Raji (cell line): ENCODE results near the gene ZNF17.

ENCODE experiments used
- POLR2A ChIP-seq: IDR thresholded peaks from 2 replicates; pipeline ENCODE4 v1.6.1; 2011; ENCODE audit warnings: low read depth, low read length, control low read depth; ENCODE audit not compliant: insufficient read depth

Gene ZNF17

DNA sequence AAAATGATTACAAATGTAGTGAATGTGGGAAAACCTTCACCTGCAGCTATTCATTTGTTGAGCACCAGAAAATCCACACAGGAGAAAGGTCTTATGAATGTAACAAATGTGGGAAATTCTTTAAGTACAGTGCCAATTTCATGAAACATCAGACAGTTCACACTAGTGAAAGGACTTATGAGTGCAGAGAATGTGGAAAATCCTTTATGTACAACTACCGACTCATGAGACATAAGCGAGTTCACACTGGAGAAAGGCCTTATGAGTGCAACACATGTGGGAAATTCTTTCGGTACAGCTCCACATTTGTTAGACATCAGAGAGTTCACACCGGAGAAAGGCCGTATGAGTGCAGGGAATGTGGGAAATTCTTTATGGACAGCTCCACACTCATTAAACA, 12.1 kb upstream of the ZNF17 start:
- no peak for TF ChIP-seq POLR2A

DNA sequence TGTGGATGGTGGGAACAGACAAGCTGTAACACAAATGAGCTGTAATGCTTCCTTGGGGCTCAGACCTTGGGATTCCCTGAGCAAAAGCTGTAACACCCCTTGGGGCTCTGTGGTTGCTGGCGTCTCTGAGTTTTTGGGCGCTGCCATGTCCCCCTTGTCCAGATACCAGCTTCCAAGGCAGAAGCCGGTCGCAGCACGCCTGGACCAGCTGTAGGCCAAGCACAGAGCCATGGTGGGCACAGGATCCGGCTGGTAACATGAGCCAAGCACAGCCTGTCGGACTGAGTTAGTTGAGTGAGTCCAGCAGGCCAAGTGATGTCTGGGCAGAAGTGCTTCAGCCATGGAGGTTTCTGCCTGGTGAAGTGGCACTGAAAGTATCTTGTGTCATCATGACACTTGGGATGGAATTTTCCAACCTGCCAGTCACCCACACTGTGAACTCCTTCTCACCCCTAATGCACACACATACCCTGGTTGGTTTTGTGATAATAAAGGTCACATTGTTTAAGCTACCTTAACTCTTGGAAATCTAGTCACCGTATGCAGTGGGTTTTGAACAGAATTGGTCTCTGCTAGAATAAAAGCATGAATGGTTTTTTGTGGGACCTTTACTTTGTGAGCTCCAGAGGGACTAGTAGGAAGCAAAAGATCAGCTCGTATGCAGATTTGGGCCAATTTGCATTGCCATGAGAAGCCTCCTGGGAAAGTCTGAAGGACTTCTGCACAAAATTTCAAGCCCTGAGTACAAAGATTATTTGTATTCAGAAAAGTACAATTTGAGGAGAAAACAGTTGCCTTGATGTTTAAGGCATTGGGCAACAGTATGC, 7.0 kb upstream of the ZNF17 start:
- TF ChIP-seq POLR2A, result no peak

DNA sequence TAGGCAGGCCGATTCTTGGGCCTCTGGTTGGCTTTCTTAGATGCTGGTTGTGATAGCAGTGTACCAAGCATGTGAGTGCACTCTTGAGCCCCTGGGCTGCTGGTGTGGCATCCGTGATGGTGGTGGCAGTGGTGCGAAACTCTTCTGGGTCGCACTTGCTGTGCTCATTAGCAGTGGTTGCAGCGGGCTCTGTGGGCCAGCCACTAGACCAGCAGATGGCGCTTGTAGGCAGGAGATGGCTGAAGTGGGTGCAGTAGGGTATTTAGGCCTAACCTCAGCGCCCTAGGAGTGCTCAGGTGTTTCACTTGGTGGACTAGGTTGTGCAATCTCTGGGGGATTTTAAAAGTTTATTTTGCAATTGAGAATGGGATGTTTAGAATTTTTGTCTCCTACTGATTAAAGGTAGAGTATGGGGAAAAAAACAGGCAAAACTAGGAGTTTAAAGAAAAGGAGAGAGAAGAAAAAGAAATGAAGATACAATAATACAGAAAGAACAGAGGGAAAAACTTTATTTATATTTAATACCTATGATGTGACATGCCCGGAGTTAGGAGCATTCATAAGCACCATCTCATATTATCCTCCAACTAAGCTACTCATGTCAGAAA, 4.3 kb upstream of the ZNF17 start:
- TF ChIP-seq POLR2A, result no peak

DNA sequence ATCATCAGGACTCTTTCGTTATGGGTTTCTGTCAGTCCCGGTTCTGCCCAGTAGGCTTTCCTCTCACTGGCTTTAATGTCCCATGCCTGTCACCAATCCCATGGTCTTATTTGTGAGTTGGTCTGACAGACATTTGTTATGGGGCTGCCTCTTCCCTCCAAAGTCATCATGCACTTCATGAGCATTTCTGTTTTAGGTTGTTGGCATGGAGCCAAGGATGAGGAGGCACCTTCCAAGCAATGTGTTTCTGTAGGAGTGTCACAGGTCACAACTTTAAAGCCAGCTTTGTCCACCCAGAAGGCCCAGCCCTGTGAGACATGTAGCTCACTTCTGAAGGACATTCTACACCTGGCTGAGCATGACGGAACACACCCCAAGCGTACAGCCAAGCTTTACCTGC, 8.5 kb downstream of the ZNF17 start:
- TF ChIP-seq POLR2A, result no peak

GRCh38 chr19:57421037-57421436, 10.1 kb downstream of the ZNF17 start:
- TF ChIP-seq POLR2A, result no peak

- no peak for TF ChIP-seq POLR2A
Observed at GRCh38 chr19:57434386-57435061, 23.6 kb downstream of the ZNF17 start.

DNA sequence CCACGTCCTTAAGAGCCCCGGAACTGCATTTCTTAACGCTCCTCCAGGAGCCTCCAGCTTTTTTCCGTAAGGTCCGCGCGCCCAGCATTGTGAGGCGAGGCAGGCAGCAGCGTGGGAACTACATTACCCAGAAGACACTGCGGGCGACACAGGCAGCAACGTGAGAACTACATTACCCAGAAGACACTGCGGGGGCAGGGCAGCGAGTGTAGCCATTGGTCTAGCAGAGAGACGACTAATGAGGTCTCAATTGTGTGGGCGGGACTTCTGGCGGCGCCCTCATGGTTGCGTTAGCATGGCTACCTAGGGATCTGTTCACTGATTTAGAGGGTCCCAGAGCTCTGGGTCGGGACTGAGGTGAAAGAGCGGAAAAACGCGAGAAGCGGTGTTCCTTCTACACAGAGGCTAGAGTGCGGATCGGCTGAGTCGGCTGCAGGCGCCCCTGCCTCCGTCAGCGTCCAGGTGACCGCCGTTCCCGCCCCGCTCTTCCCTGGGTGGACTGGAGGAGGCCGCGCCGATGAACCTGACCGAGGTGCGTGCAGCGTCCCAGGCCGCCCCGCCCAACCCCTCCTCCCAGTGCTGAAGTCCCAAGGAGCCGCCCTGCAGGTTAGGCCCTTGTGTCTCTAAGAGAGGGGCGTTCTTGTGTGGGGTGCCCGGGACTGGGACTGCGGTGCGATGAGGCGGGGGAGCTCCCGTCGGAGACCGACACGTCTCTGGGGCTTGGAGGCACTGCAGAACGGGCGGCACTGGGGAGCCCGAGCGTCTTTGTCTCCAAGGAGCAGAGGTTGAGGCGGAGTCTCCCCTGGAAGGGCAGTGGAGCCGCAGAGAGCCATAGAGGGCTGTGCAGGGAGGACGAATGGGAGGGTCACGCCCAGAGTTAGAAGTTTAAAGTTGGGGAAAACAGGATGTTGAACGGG, 24.4 kb downstream of the ZNF17 start, which contains the start of gene ZNF749:
TSS of gene ZNF749 (plus strand) at position 264 of the 917 bp plus-strand sequence. CDS start at position 518, 254 bp downstream.
- TF ChIP-seq POLR2A, result peak; percentile 64

DNA sequence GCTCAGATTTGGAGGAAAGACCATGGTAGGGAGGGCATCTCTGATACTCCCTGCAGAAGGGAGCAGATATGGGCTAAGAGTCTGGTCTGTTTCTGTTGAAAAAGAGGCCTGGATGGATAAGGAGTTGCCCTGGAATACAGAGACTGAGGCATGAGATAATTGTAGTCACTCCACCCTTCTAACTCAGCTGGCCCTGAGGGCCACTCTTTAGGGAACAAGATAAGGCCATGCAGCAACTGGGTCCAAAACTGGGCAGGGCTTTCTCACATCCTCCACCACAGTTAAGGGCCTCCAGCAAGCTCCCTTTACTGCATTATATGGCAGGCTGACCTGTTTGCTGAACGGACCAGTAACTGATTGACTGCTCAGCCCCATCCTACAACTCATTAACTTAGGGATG, 25.5 kb downstream of the ZNF17 start:
- TF ChIP-seq POLR2A, result no peak

DNA sequence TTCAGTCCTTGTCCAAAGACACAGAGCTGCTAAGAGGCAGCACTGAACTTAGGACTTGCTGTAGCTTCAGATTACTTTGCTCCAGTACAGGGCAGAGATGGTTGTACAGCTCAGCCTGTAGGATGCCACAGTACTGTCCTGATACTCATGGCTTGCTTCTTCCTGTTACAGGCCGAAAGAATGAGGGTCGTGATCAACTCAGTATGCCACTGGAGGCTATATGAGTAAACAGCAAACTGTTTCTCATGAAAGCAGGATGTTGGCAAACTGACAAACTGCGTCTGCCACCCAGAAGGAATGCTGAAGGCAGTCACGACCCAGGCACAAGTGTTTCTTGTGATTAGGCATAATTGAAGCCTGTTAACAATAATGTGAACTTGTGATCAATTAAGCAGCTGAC, 27.0 kb downstream of the ZNF17 start:
- no peak for TF ChIP-seq POLR2A

- TF ChIP-seq POLR2A, result no peak
Observed at GRCh38 chr19:57438925-57439324, 28.0 kb downstream of the ZNF17 start.

- TF ChIP-seq POLR2A, result no peak
Observed at GRCh38 chr19:57441979-57442752, 31.2 kb downstream of the ZNF17 start.

DNA sequence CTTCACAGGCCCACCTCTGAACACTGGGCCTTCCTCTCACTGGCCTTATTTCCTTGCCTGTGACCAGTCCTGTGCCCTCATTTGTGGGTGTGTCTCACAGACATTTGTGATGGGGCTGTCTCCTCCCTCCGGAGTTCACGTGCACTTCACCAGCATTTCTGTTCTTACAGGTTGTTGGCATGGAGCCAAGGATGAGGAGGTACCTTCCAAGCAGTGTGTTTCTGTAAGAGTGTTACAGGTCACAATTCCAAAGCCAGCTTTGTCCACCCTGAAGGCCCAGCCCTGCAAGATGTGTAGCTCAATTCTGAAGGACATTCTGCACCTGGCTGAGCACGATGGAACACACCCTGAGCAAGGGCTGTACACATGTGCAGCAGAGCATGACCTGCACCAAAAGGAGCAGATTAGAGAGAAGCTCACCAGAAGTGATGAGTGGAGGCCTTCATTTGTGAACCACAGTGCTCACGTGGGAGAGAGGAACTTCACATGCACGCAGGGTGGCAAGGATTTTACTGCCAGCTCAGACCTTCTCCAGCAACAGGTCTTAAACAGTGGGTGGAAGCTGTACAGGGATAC, 32.2 kb downstream of the ZNF17 start:
- no peak for TF ChIP-seq POLR2A

DNA sequence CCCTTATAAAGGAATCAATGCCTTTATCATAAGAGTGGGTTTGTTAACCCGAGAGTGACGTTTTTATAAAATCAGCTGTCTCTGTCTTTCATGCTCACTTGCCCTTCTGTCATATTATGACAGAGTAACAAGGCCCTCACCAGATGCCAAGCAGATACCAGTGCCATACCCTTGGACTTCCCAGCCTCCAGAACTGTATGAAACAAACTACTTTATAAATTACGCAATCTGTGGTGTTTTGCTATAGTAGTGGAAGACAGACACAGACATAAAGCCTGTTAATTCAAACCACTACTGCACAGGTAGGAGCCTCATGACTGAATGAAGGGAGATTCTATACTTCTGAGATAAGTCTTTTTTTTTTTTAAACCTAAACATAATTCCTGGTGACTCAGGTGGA, 41.3 kb downstream of the ZNF17 start:
- TF ChIP-seq POLR2A, result no peak

GRCh38 chr19:57465680-57466381, 54.9 kb downstream of the ZNF17 start:
- no peak for TF ChIP-seq POLR2A

- TF ChIP-seq POLR2A, result no peak
Observed at GRCh38 chr19:57466489-57466888, 55.5 kb downstream of the ZNF17 start.
